GM19193 (cell line): ENCODE measurements around the gene ARHGAP42.

Experiments used
- POLR2A ChIP-seq: IDR thresholded peaks from 4 replicates; pipeline ENCODE4 v1.6.1; 2011; ENCODE audit not compliant: insufficient read depth, insufficient read length; ENCODE audit errors: extremely low read depth

Gene ARHGAP42

GRCh38 chr11:100847696-100848216, 160.7 kb downstream of the ARHGAP42 start:
- TF ChIP-seq POLR2A = no peak

DNA sequence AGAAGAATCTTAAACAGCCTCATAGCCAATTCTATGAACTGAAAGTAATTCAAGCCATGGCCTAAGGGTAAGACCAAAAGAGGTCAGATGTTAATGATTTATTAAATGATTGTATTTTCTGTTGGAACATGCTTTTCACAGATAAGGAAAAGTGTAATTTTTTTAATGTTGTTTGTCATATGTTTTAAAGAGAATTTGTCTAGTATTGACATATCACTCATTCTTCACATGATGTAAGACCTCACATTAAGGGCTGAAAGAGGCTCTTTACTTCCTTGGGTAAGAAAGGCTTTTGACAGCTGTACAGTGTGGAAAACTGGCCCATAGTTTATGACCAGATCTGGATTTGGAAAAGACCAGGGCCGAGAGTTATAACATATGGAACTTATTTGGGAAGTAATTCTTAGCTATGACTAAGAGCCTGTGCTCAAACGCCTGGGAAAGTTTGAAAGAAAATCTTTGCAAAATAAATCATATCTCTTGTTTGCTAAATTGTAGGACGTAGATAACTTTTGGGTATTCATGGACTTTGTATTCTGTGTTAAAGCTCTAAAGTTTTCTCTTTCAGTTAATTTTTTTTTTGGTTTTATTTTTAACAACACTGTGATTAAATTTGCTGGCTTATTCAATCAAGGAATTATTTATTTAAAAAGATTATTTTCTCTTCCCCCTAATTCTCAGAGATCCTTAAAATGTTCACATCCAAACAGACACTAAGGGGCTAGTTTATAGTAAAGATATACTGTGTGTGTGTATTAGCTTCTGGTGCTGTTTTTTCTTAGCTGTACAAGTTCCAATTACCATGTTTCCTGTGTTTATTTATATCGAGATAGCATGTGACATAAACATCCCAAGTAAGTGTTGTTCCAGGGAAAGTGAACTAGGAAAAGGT, 162.2 kb downstream of the ARHGAP42 start:
- no peak for TF ChIP-seq POLR2A

GRCh38 chr11:100849901-100850235, 162.8 kb downstream of the ARHGAP42 start:
- TF ChIP-seq POLR2A = no peak

- no peak for TF ChIP-seq POLR2A
Measured at GRCh38 chr11:100851147-100851546, 164.1 kb downstream of the ARHGAP42 start.

DNA sequence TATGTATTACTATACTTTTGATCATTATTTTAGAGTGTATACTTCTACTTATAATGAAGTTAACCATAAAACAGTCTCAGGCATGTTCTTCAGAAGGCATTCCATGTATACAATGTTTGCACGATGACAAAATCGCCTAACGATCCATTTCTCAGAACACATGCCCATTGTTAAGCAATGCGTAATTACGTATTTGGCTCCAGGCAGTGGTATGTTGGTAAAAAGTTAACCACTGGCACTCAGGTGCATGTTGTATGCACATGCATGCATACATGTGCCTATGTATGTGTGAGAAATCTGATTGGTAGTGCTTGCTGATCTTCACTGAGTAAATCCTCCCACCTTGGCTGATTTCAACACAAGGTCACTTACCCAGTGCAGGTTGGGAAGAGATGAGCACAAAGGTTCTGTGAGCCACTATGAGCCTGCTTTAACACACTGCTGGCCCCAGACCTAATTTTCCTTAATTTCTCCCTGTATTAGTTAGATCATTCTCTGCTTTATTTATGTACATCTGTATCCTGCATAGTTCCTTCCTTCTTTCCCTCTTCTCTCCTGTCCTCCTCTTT, 164.6 kb downstream of the ARHGAP42 start:
- no peak for TF ChIP-seq POLR2A

- TF ChIP-seq POLR2A = no peak
Measured at GRCh38 chr11:100855466-100856067, 168.5 kb downstream of the ARHGAP42 start.

GRCh38 chr11:100857236-100858005, 170.3 kb downstream of the ARHGAP42 start:
- TF ChIP-seq POLR2A = no peak

DNA sequence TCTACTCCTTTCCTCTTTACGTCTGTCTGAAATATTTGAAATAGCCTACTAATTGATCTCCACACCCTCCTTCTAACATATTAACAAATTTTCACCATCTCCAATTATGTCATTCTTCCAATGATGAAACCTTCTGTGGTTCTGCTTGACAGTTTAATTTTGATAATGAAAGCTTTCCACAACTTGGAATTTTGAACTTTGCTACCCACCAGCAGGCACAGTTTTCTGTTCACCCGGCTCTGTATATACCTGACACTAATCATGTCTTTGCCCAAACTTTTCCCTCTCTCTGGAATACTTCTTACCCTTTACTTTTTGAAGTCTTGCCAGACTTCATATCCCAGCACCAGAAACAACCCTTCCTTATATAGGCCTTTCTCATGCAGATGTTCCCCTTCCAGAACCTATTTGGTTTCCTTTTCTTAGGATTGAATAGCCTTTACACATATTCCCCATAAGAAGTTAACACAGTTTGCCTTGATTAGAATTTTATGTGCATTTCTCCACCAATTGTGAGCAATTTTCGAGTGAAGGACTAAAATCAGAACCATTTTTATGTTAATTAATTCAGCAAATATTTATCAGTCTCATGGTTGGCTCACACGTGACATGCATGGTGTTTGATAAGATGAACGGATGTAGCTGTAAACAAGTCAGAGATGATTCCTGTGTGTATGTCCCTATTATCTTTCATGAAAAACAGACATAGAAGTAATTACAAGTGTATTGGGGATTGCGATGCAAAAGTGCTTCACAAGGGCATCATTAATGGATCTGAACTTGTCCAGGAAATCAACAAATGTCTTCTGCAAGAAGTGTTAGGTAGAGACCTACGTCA, 173.4 kb downstream of the ARHGAP42 start:
- no peak for TF ChIP-seq POLR2A

- no peak for TF ChIP-seq POLR2A
Measured at GRCh38 chr11:100861212-100861611, 174.1 kb downstream of the ARHGAP42 start.

GRCh38 chr11:100863080-100863581, 176.0 kb downstream of the ARHGAP42 start:
- TF ChIP-seq POLR2A = no peak

DNA sequence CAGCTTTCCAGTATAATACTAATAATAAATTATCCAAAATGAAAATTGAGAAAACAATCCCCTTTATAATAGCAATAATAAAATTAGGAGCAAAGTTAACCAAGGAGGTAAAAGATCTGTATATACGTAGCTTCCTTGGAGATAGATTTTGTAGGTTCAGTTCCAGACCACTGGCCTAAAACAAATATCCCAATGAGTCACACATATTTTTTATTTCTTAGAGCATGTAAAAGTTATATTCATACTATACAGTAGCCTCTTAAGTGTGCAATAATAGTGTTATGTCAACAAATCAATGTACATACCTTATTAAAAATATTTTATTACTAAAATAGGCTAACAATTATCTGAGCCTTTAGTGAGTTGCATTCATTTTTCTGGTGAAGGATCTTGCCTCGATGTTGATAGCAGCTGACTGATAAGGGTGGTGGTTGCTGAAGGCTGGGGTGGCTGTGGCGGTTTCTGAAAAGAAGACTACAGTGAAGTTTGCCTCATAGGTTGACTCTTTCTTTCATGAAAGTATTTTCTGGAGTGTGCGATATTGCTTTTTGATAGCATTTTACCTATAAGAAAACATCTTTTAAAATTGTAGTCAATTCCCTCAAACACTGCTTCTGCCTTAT, 178.5 kb downstream of the ARHGAP42 start:
- TF ChIP-seq POLR2A = no peak

DNA sequence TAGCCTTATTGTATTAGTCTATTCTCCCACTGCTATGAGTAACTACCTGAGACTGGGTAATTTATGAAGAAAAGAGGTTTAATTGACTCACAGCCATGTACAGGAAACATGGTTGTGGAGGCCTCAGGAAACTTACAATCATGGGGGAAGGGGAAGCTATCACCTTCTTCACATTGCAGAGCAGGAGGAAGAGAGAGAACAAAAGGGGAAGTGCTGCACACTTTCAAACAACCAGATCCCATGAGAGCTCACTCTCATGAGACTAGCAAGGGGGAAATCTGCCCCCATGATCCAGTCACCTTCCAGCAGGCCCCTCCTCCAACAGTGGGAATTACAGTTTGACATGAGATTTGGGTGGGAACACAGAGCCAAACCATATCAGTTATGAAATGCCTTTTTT, 179.4 kb downstream of the ARHGAP42 start:
- TF ChIP-seq POLR2A = no peak

DNA sequence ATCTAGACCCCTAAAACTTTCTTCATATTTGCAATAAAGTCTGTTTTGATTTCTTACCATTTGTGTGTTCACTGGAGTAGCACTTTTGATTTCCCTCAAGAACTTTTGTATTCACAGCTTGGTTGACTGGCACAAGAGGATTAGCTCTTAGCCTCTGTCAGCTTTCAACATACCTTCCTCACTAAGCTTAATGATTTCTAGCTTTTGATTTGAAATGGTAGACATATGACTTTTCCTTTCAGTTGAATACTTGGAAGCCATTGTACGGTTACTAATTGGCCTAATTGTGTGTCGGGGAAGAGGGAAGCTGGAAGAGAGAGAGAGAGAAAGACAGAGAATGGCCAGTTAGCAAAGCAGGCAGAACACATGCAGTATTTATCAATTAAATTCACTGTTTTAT, 180.5 kb downstream of the ARHGAP42 start:
- no peak for TF ChIP-seq POLR2A
